ENCODE data around the gene ABTB2. TPM values are rescaled to one million over a fixed set of nuclear protein-coding genes. Genes with fewer than 3 reads are reported as not detected.

Gene ABTB2
- total RNA-seq, 1 experiment from 2014 or later: 5.5 TPM

DNA sequence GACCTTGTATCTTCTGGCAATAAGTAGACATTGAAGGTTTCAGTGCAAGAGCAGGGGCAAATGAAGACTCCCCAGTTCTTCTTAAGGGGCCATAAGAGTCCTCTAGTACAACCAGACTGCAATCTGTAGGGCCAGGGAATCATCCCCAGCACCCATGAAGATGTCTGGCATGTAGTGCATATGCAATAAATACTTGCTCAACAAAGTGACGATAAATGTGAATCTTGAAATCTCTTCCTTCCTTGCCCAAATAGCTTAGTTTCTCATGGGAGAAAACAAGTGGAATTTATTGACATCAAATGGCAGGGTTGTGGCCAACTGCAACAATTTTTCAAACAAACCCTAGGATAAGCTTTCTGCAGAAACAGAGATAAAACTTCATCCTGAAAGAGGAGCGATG is 107.6 kb downstream of the ABTB2 start:
- Histone ChIP-seq H3K9ac (ENCODE audit: extremely low read depth, insufficient read length, low read length) (no peak overlapping the region), H4K91ac (ENCODE audit: insufficient read length, low read depth, low read length) (no peak overlapping the region), H3K27ac (ENCODE audit: insufficient read length, low read depth, low read length) (no peak overlapping the region), H2BK12ac (ENCODE audit: insufficient read length, low read depth, low read length) (no peak overlapping the region), H4K8ac (replicated peaks; ENCODE audit: insufficient read length, low read depth, low read length) (no peak overlapping the region), H2BK5ac (ENCODE audit: insufficient read length, low read length) (no peak overlapping the region), H2BK15ac (ENCODE audit: low read depth, low read length) (no peak overlapping the region), H3K9me3 (ENCODE audit: control insufficient read depth, low read depth, low read length) (no peaks in the 10 kb centered on the region), H4K20me1 (ENCODE audit: control insufficient read depth, insufficient read depth, insufficient read length) (no peaks in the 10 kb centered on the region), H3K23ac (ENCODE audit: insufficient read length, low read depth, low read length) (no peak overlapping the region), H3K14ac (ENCODE audit: insufficient read depth, low read length) (no peak overlapping the region), H2BK120ac (ENCODE audit: low read depth, low read length, poor library complexity, severe bottlenecking) (no peak overlapping the region), H3K18ac (ENCODE audit: insufficient read length, low read depth, low read length) (no peak overlapping the region), H2BK20ac (ENCODE audit: low read depth, low read length, poor library complexity, severe bottlenecking) (no peak overlapping the region), H3K4me2 (ENCODE audit: insufficient read depth, insufficient read length, low read length) (no peak overlapping the region), H2AFZ (ENCODE audit: low read length) (no peak overlapping the region), H3K79me1 (ENCODE audit: insufficient read depth, low read depth, low read length, poor library complexity, severe bottlenecking) (no peaks in the 10 kb centered on the region), H3T11ph (ENCODE audit: low read length) (no peak overlapping the region), H3K27me3 (ENCODE audit: insufficient read depth, low read length) (no peaks in the 10 kb centered on the region), H3K4me1 (ENCODE audit: insufficient read depth, low read length) (no peaks in the 10 kb centered on the region), H3K4ac (ENCODE audit: low read depth, low read length) (no peak overlapping the region), H4K5ac (ENCODE audit: insufficient read length, low read depth, low read length) (no peak overlapping the region), H3K56ac (ENCODE audit: insufficient read length, low read depth, low read length) (no peak overlapping the region), H3K79me2 (ENCODE audit: insufficient read depth, low read length) (no peaks in the 10 kb centered on the region), H3K23me2 (ENCODE audit: insufficient read length, low read depth, low read length, poor library complexity, severe bottlenecking) (no peaks in the 10 kb centered on the region), H2AK5ac (ENCODE audit: insufficient read length, low read length) (no peak overlapping the region)
- TF ChIP-seq, protein P1, sequence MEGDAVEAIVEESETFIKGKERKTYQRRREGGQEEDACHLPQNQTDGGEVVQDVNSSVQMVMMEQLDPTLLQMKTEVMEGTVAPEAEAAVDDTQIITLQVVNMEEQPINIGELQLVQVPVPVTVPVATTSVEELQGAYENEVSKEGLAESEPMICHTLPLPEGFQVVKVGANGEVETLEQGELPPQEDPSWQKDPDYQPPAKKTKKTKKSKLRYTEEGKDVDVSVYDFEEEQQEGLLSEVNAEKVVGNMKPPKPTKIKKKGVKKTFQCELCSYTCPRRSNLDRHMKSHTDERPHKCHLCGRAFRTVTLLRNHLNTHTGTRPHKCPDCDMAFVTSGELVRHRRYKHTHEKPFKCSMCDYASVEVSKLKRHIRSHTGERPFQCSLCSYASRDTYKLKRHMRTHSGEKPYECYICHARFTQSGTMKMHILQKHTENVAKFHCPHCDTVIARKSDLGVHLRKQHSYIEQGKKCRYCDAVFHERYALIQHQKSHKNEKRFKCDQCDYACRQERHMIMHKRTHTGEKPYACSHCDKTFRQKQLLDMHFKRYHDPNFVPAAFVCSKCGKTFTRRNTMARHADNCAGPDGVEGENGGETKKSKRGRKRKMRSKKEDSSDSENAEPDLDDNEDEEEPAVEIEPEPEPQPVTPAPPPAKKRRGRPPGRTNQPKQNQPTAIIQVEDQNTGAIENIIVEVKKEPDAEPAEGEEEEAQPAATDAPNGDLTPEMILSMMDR (conservative IDR thresholded peaks at IDR 0.05): no peak
- Mint-ChIP-seq H3K4me3 (no peak overlapping the region), H3K36me3 (ENCODE audit: insufficient read depth in 1 of 3, low read depth in 3 of 3) (no peaks in the 10 kb centered on the region), H3K4me1 (peaks cover 10 to 20% of the 10 kb centered on the region in 2 experiments), H3K27me3 (ENCODE audit: low read depth) (no peaks in the 10 kb centered on the region; the same call in 1 of the 2 replicates), H3K27ac (no peak overlapping the region), H3K9me3 (no peaks in the 10 kb centered on the region)
- DNase-seq: no peak
- no CpG with 5 or more reads among the region's 2 CpGs for WGBS (ENCODE audit: extremely low coverage, insufficient read length, low lambda C conversion rate)
